Measurements from ENCODE around the gene TXNDC11. TPM values are rescaled to one million over a fixed set of nuclear protein-coding genes. Genes with fewer than 3 reads are reported as not detected.

The TXNDC11 gene
- total and polyA plus RNA-seq, 10 of the 15 experiments (the other 5 are each of a cell fraction or from before 2014, with no cell fraction given), result 1.7 to 86.7 (median 54.4) TPM

- H3K9ac ChIP-seq (ENCODE audit: control insufficient read depth, insufficient read depth, low read length), result no peak overlapping the region
- no peaks in the 10 kb centered on the region for H4K20me1 ChIP-seq (ENCODE audit: control insufficient read depth, insufficient read depth)
- H3K4me1 ChIP-seq (ENCODE audit: control insufficient read depth, insufficient read depth, low read length), result peaks cover 9% of the 10 kb centered on the region
- ATAC-seq (no peak), FAIRE-seq (no peak), DNase-seq (ENCODE audit: low read depth, low spot score) (no peak)
- BruUV-seq (replicated peaks), result no TSS peak
- ChIA-PET SMC1A (ENCODE audit: uncharacterized antibody, unreplicated experiment) (interaction anchor here (1.2 kb wide), 1 partner anchor 11 kb away, joined by 3 read pairs; no protein-coding TSS in a partner anchor), CTCF (interaction anchor here (0.8 to 2.1 kb wide), 4 partner anchors 18 to 261 kb away, joined by 3 to 5 read pairs (median 4); no protein-coding TSS in a partner anchor), RAD21 (ENCODE audit: unreplicated experiment) (no interaction called here), POLR2A (interaction anchor here (0.9 to 1.0 kb wide), 2 partner anchors 13 to 236 kb away, joined by 3 read pairs; no protein-coding TSS in a partner anchor)
- H3K79me2 ChIP-seq (ENCODE audit: control insufficient read depth, insufficient read depth, low read length), result no peaks in the 10 kb centered on the region
- no peak overlapping the region for H2AFZ ChIP-seq (ENCODE audit: control insufficient read depth, low read depth, low read length)
- no peak overlapping the region for H3K4me3 ChIP-seq
- intact Hi-C loops (cut with micrococcal nuclease; ENCODE audit: unreplicated experiment) (no loop called here), in situ Hi-C loops (cut with MboI) (loop anchor here (25.0 kb wide), 1 partner anchor 698 kb away; no protein-coding TSS in a partner anchor)
- H3K36me3 ChIP-seq (ENCODE audit: control insufficient read depth in 2 of 2, insufficient read depth in 2 of 2, low read length in 1 of 2), result no peaks in the 10 kb centered on the region
- no peak overlapping the region for H3K4me2 ChIP-seq (ENCODE audit: control insufficient read depth, insufficient read depth)
- no peaks in the 10 kb centered on the region for H3K9me3 ChIP-seq (replicated peaks; ENCODE audit: control insufficient read depth, insufficient read depth, low read length)
- no peak overlapping the region for H3K27ac ChIP-seq (ENCODE audit: control insufficient read depth, insufficient read depth)
- 66% methylated on average over 11 of the region's 12 CpGs for WGBS (ENCODE audit: insufficient coverage, insufficient replicate concordance, low lambda C conversion rate, missing lambda C conversion rate)
- H3K27me3 ChIP-seq (replicated peaks in 1 of 2; ENCODE audit: control insufficient read depth in 2 of 2, insufficient read depth in 2 of 2, low read length in 1 of 2), result no peaks in the 10 kb centered on the region
- no peak for TF ChIP-seq ELK1 (IDR thresholded peaks at IDR 0.05; ENCODE audit: low read depth, low read length)
- TF ChIP-seq MYB (IDR thresholded peaks at IDR 0.05; ENCODE audit: borderline replicate concordance, low read depth, low read length), result no peak
- TF ChIP-seq ZZZ3 (IDR thresholded peaks at IDR 0.05; ENCODE audit: control insufficient read depth, insufficient read length, low read depth), result no peak
- TF ChIP-seq, protein P1, sequence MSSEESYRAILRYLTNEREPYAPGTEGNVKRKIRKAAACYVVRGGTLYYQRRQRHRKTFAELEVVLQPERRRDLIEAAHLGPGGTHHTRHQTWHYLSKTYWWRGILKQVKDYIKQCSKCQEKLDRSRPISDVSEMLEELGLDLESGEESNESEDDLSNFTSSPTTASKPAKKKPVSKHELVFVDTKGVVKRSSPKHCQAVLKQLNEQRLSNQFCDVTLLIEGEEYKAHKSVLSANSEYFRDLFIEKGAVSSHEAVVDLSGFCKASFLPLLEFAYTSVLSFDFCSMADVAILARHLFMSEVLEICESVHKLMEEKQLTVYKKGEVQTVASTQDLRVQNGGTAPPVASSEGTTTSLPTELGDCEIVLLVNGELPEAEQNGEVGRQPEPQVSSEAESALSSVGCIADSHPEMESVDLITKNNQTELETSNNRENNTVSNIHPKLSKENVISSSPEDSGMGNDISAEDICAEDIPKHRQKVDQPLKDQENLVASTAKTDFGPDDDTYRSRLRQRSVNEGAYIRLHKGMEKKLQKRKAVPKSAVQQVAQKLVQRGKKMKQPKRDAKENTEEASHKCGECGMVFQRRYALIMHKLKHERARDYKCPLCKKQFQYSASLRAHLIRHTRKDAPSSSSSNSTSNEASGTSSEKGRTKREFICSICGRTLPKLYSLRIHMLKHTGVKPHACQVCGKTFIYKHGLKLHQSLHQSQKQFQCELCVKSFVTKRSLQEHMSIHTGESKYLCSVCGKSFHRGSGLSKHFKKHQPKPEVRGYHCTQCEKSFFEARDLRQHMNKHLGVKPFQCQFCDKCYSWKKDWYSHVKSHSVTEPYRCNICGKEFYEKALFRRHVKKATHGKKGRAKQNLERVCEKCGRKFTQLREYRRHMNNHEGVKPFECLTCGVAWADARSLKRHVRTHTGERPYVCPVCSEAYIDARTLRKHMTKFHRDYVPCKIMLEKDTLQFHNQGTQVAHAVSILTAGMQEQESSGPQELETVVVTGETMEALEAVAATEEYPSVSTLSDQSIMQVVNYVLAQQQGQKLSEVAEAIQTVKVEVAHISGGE (CRISPR knock-in tag; IDR thresholded peaks at IDR 0.05), result no peak
- no peak for TF ChIP-seq BRCA1 (IDR thresholded peaks at IDR 0.05; ENCODE audit: low read depth, low read length)
- no peak for TF ChIP-seq SUZ12 (IDR thresholded peaks at IDR 0.05; ENCODE audit: unreplicated experiment)
- TF ChIP-seq CUX1 (IDR thresholded peaks at IDR 0.05; ENCODE audit: insufficient replicate concordance, low read depth, low read length), result no peak
- TF ChIP-seq IRF4 (IDR thresholded peaks at IDR 0.05; ENCODE audit: low read depth, low read length), result no peak
- TF ChIP-seq, protein P2, sequence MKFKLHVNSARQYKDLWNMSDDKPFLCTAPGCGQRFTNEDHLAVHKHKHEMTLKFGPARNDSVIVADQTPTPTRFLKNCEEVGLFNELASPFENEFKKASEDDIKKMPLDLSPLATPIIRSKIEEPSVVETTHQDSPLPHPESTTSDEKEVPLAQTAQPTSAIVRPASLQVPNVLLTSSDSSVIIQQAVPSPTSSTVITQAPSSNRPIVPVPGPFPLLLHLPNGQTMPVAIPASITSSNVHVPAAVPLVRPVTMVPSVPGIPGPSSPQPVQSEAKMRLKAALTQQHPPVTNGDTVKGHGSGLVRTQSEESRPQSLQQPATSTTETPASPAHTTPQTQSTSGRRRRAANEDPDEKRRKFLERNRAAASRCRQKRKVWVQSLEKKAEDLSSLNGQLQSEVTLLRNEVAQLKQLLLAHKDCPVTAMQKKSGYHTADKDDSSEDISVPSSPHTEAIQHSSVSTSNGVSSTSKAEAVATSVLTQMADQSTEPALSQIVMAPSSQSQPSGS (IDR thresholded peaks at IDR 0.05; ENCODE audit: low read length), result no peak
- TF ChIP-seq HSF1 (IDR thresholded peaks at IDR 0.05; ENCODE audit: low read depth, low read length), result no peak
- TF ChIP-seq WRNIP1 (IDR thresholded peaks at IDR 0.05; ENCODE audit: borderline replicate concordance, low read depth, low read length), result no peak
Observed at GRCh38 chr16:11660565-11660964, 82.1 kb downstream of the TXNDC11 start.
